Midbrain (tissue), 1 donor: ENCODE results near the gene EYA4.

Experiments
- DNase-seq: peaks from one replicate; lab custom pipeline; 2025; lab: John Stamatoyannopoulos, UW

Gene EYA4

DNA sequence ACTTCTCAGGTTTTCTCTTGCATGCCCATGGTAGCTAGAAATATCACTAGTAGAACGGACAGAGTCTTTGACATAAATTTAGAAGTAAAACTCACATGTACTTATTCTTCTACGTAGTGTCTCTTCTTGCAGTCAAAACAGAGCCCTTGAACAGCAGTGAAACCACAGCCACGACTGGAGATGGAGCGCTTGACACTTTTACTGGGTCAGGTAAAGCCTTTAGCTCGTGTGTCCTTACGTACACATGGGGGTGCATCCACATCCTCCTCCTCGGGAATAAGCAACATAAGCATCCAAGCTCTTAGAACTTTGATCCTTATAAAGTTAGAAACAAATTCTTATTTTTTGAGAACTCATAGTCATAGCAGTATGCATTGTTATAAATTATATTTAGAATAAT is 215.3 kb downstream of the EYA4 start:
- DNase-seq: no peak

DNA sequence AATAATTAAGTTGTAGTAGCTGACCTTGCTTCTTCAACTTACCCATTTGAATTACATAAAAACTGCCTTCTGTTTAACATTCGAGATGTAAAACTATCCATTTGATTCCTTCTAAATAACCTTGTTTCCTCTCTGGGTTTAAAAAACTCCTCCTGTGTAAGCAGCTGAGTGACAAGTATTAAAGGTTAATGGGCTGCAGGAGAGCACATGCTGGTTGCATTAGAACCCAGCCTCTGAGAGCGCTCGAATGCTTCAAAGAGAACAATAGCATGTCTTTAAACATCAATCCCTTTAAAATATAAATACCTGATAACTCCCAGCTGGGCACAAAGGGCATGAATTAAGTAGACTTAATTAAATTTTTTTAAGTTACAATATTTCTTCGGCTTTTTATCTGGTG is 215.8 kb downstream of the EYA4 start:
- DNase-seq: no peak

DNA sequence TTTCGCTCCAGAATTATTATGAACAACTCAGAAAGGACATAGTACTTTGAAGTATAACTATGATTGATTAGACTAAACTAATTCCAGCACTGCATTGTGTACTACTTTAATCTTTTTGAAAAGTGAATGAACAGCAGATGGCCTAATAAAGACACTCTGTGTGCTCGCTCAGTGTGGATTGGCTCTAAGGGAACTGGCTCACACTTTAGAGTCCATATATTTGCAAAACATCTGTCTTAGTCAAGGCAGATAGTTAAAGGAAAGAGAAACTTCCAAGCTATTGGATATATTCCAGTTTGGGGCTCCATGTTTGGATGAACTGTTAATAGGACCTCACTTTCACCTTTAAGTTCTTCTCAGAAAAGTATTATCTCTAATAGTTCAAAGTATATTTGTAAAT is 218.9 kb downstream of the EYA4 start:
- DNase-seq: no peak

DNA sequence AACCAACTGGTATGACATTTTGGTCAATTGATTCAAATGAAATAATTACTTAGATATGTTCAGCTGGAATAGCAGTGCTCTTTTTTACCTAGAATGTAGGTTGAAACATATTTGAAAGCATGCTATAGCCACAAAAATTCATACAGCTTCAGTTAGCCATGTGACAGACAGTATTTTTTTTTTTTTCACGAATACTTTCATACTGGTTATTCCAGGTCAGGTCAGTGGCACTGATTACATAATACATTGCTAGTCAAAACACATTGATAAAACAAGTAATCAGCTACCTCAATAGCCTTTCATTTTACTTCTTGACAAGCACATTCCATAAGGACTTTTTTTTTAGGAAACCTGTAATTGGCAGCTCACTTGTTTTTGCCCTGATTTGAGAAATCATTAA is 222.6 kb downstream of the EYA4 start:
- no peak for DNase-seq

DNA sequence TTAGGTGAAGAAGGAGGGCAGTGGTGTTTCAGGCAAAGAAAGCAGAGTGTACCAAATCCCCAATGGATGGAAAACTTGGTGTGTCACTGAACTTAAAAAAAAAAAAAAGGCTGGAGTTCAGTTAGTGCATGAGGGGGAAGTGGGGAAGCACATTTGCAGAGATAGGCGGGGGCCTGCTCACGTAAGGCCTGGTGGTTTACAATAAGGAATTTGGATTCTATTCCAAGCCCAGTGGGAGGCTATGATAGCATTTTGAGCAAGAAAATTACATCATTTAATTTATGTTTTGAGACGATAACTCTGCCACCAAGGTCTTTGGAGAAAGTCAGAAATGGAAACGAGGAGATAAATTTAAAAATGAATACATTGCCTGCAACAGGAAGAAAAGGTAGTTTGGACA is 225.5 kb downstream of the EYA4 start:
- no peak for DNase-seq

DNA sequence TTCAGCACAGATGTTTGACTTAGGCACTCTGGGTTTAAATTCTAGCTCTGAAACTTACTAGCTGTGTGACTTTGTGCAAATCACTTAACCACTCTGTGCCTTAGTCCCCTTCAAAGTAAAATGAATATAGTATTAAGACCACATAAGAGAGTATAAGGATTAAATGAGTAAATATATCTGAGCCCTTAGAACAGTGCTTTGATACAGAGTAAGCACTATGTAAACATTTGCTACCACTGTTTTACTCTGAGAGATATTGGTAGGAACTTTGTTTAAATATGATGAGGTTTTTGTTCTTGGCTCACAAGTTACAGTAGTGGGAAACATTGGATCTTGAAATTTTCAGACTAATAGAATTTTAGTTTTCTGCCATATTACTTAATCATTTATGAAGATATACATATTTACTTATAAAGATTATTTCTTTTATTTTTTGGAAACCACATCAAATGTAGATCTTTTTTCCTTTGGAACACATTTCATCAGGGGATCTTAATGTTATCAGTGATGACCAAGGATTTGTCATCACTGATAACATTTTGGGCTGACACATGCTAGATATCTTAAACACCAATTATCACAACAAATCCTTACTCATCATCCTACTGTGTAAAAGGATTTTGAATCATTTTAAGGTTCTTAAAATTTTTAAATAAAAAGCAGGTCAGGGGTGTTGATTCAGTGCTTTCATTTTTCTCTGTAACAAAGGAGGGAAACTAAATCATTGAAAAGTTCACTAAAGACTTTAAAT is 226.2 kb downstream of the EYA4 start:
- DNase-seq: no peak

DNA sequence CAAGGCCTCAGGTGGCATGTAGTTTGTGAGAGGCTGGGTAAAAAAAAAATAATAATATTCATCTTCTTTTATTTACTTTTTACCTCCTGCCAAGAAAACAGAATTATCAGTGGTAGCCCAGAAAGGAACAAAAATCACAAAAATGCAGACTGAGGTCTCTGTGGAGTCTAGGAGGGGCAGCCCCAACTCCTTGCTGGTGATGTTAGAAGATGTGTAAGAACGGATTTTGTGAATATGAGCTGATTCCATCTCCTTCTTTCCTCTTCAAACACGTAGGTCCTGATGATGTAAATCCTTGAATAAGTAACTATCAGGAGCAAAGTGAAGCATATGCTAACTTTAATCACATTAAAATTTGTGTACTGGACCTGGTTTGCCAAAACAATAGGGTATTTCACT is 226.8 kb downstream of the EYA4 start:
- no peak for DNase-seq

DNA sequence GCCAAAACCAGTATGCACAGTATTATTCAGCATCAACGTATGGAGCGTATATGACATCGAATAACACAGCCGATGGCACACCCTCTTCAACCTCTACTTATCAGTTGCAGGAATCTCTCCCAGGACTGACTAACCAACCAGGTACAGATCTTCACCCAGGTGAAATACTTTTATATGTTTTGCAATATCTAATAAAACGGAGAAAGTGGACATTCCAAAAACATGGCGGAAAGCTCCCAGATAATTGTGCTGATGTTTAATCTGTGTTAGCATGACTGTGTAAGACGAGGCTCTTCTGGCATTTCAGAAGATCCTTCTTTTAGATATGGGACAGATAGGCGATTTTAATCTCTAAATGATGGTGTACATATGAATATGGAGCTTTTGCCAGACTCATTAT is 227.4 kb downstream of the EYA4 start:
- DNase-seq: no peak

DNA sequence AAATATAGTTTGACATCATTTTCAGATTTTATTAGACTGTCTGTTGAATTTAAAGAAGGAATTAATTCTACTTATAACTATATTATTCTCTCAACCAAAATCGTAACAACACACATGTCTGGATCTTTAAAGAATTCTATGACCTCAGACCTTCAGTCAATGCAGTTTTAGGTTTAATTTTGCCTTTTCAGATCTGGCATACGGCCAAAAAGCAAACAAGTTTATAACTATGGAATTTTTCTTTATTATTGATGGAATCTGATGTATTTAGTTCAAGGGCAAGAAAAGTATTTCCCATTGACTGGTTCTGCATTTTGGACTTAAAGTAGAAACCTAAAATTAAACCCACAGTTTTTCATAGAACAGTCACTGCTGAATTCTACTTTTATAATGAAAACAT is 233.4 kb downstream of the EYA4 start:
- DNase-seq: no peak

DNA sequence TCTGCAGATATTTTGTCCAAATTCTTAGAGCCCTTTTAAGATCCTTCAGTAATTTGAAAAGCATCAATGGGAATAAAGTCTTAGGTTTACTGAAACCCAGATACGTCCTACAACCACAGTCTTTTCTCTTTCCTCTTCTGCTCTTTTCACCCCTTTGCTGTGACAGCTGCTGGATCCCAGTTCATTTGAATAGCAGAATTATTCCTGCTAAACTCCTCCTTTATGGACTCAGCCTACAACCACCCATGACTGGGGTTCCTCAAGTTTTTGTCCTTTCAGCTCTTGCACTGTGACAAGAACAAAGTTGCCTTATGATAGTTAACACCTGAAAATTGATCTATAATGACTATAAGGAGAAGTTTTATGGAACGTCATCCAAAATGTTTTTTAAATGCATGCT is 237.5 kb downstream of the EYA4 start:
- DNase-seq: no peak

DNA sequence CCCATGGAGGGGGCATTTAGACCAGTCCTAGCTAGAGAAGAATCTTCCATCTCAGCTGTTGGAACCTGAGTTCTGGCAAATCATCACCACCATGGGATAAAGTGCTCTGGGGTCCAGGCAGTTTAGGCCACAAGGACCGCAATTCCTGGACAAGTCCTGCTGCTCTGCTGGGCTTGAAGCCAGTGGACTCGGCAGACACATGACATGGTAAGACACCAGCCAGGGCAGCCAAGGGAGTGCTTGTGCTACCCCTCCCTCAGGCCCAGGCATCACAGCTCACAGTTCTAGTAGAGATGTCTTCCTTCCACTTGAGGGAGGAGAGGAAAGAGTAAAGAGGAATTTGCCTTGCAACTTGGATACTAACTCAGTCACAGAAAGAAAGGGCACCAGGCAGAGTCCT is 246.0 kb downstream of the EYA4 start:
- DNase-seq: no peak

DNA sequence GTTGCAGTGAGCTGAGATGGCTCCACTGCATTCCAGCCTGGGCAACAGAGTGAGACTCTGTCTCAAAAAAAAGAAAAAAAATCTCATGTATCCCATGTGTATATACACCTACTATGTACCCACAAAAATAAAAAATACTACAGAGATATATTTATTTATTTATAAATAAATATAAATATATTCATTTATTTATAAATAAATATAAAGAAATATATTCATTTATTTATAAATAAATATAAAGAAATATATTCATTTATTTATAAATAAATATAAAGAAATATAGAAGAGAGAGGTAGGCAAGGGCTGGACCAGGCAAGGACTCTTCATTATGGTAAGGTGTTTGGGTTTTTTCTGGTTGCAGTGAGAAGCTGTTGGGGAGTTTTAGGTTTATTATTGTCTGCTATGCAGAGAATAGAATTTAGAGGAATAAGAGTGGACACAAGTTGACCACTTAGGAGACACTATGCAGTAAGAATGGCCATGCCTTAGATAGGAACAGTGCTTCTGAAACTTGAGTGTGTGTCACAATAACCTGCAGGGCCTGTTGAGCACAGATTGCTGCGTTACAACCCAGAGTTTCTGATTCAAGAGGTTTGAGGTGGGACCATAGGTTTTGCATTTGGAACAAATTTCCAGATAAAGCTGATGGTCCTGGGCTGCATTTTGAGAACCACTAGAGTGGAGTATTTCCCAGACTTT is 254.2 kb downstream of the EYA4 start:
- no peak for DNase-seq

DNA sequence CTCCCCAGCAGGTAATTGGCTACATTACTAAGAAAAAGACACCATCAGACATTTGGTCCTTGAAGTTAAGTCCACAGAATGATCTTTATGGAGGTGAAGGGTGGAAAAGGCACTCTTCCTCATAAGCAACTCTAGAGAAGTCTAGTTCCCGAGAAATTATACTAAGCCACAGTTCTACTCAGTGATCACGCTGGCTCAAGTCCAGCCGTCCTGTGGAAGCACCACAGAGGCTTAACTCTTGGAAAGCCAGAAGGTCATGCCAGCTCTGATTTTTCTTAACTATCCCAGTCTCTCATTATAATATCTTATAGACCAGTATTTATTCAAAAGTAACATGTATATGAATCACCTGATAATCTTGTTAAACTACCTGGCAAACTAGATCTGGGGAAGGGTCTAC is 258.5 kb downstream of the EYA4 start:
- no peak for DNase-seq

DNA sequence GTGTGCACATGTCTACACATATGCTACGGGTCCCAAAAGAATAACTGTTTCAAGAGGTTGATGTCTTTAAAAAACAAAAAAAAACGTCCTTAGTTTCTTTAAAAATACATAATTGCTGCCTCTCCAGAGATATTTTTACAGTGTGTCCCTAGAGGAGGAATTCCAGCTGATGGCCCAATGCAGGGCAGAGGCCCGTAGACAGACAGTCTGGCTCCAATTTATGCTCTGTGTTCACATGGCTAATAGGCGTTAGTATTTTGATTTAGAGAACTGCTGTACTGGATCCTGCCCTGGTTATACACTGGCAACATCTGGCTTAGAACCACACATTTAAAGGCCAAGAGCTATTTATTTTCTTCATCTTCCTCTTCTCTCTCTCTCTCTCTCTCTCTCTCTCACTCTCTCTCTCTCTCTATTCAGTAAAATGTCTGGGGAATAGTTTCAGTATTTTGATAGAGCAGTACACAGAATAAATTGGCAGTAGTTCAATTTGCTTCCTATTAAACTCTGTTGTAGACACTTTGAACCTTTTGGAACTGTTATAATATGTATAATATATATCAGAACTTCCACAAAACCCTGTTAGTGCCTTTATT is 260.6 kb downstream of the EYA4 start:
- DNase-seq: no peak

DNA sequence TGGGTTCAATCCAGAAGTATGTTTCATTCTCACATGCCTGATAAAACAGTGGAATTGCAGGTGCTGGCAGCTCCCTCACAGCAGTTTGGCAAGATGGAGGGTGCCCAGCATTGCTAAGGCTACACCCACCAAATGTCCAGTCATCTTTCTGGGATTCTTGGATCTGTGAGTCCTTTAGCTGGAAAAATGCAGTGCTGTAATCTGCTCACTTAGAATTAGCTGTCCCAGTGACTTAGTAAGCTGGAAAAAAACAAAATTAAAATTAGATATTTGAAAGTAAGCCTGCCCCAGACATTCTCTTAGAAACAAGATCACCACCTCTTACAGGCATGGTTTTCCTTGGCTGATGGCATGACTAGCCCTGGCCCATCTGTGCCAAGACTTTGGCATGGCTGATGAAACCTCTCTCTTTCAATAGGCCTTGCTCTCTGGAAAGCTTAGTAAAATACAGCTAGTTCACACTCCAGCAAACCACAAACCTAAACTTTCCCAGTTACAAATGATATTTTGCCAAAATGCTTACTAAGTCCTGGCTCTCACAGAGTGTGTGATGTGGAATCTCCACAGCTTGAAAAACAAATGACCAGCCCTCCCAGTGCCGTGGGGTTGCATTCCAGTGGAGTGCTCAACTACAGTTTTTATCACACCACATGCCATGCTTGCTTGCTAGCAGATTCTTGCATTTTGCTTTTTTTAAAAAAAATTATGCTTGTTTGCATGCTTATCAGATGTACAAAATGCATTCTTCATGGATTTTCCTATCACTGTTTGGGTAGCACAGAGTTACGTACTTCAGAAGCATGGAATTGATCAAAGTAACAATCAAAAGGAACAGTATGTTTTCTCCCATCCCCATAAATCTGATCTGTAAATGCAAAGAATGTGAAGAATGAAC is 261.5 kb downstream of the EYA4 start:
- no peak for DNase-seq

DNA sequence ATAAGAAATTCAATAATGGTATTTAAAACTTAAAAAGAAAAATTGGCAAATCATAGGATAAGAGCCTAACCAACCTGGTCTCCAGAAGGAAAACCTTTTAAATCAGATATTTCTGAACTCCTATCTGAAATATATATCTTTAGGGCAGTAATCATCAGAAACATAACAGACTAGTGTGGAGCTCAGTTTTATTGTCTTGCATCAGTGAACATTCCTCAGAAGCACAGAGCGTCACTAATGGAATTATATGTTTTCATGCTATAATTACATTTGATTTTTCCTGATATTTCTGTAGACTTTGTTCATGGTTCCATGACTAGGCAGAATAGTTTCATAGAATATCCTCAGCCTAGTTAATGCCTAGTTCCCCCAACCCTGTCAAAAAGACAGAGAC is 262.2 kb downstream of the EYA4 start:
- DNase-seq: no peak

DNA sequence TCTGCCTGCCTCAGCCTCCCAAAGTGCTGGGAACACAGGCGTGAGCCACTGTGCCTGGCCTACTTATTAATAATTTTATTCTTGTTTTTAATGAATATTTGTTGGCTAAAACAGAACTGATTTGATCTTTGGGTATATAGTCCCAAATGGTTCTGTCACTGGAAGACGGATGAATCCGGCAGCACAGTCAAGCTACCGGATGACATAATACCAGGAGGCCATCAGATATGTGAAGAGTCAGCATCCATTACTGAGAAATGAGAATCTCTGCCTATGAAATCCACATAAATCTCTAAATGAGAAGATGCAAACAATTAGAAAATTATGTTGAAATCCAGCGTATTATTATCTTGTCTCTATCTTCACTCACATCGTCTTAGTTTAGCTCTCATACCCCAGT is 263.0 kb downstream of the EYA4 start:
- no peak for DNase-seq

DNA sequence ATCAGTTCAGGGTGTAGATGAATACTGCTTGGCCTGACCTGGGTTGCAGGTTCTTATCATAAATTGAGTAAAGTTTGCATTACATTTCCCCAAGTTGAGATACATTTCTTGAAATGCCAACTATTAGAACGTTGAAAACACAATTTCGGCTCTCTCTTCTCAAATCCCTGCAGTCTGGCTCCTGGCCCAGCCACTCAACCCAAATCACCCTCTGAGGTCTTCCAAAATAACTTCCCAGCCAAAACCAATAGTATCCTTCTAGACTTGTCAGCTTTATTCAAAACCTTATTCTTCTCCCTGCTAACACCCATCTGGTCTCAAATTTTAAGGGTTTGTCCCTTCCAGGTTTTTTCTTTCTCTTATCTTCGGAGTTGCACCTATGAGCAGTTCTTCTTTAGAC is 263.6 kb downstream of the EYA4 start:
- no peak for DNase-seq

DNA sequence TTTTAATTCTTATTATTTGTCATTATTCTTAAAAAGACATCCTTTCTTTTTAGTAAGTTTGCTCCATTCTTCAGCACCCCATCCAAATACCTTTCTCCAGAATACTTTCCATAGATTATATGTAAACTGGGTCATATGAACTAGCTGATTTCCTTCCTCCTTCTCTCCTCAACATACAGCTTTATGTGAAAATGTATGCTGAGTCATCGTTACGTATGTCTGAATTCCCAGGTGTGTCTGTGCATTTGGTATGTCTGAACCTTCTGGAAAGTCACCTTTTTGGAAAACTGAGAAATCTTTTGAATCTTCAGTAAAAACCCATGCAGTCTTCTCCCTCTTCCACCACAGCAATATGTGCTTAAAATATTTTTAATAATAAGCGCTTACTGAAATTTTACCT is 264.5 kb downstream of the EYA4 start:
- DNase-seq: no peak

DNA sequence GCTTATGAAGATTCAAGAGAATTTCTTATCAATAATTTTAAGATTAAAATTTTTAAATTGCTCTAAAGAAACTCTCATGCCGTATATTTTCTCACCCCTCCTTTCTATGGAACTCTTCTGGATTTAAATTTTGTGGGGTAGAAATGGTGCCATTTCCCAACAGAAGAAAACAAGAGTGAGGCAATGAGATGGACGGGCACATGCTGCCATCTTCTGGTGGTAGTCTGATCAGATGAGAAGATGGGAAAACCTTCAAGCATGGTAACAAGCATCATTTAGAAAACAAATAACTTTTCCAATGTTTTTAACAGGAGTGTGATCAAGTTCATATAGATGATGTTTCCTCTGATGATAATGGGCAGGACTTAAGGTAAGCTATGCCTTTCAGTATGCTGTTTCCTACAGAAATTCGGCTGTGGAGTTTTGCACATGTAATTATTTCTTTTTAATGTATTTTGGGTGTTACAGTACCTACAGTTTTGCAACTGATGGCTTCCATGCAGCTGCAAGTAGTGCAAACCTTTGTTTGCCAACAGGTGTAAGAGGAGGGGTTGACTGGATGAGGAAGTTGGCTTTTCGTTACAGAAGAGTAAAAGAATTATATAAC is 271.4 kb downstream of the EYA4 start:
- DNase-seq: peak; percentile 52

DNA sequence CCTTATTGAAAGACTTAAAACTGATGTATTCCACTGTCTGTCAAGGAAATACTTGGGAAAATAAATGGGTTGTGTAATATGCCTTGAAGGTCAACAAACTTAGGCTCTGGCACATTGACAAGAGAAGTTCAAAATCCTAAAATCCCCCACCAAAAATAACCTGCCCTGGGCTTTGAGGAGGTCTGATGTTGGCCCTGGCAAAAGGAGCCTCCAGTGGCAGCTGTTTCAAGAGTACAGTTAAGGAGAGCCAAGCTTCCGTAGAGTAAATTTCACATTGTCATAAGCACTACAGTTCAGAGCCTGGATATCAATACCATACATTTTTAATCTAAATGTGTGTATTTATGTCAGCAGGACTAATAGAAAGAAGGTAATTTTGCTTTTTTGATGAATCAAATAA is 282.7 kb downstream of the EYA4 start:
- DNase-seq: no peak

DNA sequence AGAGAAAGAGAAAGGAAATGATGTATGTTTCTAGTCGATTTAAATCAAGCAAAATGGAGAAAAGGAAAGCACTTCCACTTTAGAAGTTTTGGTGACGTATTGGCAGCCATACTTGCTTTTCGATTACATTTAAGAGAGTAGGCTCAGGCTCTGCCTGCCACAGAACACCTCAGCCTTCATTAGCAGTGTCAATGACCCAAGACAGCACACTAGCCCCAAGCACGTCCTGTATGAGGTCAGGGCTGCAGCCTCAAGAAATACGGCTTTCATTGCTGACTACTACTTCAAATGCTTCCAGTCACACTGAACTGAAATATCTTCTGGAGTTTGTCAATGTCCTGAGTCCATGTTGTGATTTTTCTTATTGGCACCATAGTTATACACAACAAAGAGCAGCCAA is 285.3 kb downstream of the EYA4 start:
- no peak for DNase-seq
